Transverse colon (tissue), 4 donors: ENCODE measurements around the gene ROBO1. TPM values are rescaled to one million over a fixed set of nuclear protein-coding genes. Genes with fewer than 3 reads are reported as not detected.

ENCODE experiments used
- DNase-seq: peaks from one replicate; pipeline ENCODE4 v3.0.0-alpha.2; 2019
- H3K27ac ChIP-seq, 4 donors: fragments of 200-600 bp; sonication (generic); 2 replicates each; pipeline ENCODE4 v1.5.1; 2016 to 2018; ENCODE audit warnings: inconsistent platforms in 4 of 4
- H3K27me3 ChIP-seq: fragments of 200-600 bp; sonication (generic); 2 replicates; pipeline ENCODE4 v1.5.1; 2017; ENCODE audit warnings: inconsistent platforms
- H3K36me3 ChIP-seq, 4 donors: fragments of 200-600 bp; sonication (generic); 2 replicates each; pipeline ENCODE4 v1.5.1; 2017 to 2019; ENCODE audit warnings: inconsistent platforms in 4 of 4
- H3K4me1 ChIP-seq, 4 donors: fragments of 200-600 bp; sonication (generic); 2 replicates each; pipeline ENCODE4 v1.5.1; 2017 to 2020; ENCODE audit warnings: inconsistent platforms in 4 of 4
- H3K4me3 ChIP-seq, 4 donors: fragments of 200-600 bp; sonication (generic); 1 replicate in 1 of 4; 2 replicates in 3 of 4; pipeline versions ENCODE4 v1.5.1 to v1.6.1; 2017 to 2019; ENCODE audit warnings: inconsistent platforms in 4 of 4
- H3K9me3 ChIP-seq, 2 donors: fragments of 200-600 bp; sonication (generic); 2 replicates each; pipeline ENCODE4 v1.5.1; 2017 to 2019; ENCODE audit warnings: inconsistent platforms in 2 of 2
- EP300 ChIP-seq: sonication (generic); formaldehyde crosslinking; IDR thresholded peaks from one replicate; pipeline ENCODE4 v1.6.1; 2017; ENCODE audit warnings: antibody characterized with exemption, low read depth
- POLR2A ChIP-seq: fragments of 450-650 bp; IDR thresholded peaks from one replicate; pipeline ENCODE4 v1.6.1; 2016; ENCODE audit warnings: antibody characterized with exemption, mild to moderate bottlenecking, moderate library complexity
- POLR2AphosphoS5 ChIP-seq, 3 donors: sonication (generic); formaldehyde crosslinking; IDR thresholded peaks; one replicate each; pipeline ENCODE4 v1.6.1; 2016; ENCODE audit warnings: antibody characterized with exemption in 3 of 3
- WGBS, 2 donors: methylation state at CpG; one replicate each; pipeline ENCODE4 v1.1.5; 2018; ENCODE audit warnings: low coverage in 1 of 2; 5-methylcytosine and 5-hydroxymethylcytosine counted together
- in situ Hi-C, 4 donors: fragments of 200-750 bp; cut with MboI; loops; one replicate each; pipeline versions ENCODE4 v1.15.0 to v1.15.1; 2017; ENCODE audit warnings: low sequenced_read_pairs in 3 of 4, low pct_ligation_motif_present in 1 of 4, low pct_unique_long_range_greater_than_20kb in 1 of 4
- intact Hi-C: fragments of 100-400 bp; cut with DNase I; formaldehyde crosslinking; loops from one replicate; pipeline ENCODE4 v1.15.1; 2023; ENCODE audit warnings: low total_unique reads
- total RNA-seq, 4 donors: library from RNA; depleted of rRNA; stranded (reverse); fragments of >200 nt; gene quantifications; one replicate each; pipeline ENCODE4 v1.1.0, GENCODE V29; 2016
- TF ChIP-seq, protein P1 (sequence below), 5 experiments: fragments of 200-600 bp in 3 of 5; fragments of 450-650 bp in 2 of 5; sonication (generic) in 3 of 5; IDR thresholded peaks; 1 replicate in 2 of 5; 2 replicates in 3 of 5; pipeline ENCODE4 v1.5.1; 2016 to 2017; ENCODE audit warnings: antibody characterized with exemption in 5 of 5, inconsistent platforms in 3 of 5, mild to moderate bottlenecking in 2 of 5, moderate library complexity in 1 of 5

The ROBO1 gene
- total RNA-seq, 4 donors from 2014 or later, result 7.6 to 68.7 (median 9.1) TPM

DNA sequence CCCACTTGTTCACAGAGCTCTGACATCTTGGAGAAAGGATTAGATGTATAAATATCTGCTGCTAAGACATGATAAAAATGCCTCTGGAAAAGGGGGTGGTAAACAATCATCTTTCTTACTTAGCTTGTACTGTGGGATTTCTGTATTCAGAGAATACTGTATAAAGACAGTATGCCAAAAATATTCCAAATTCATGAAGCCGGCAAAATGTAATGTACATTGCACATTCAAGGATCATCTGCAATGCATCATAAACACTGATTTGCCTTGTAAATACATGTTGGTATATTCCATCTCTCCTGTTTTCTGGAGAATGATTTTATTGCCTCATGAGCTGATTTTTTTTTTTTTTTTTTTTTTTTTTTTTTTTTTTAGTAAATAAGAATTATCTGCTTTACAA is 355.3 kb downstream of the ROBO1 start:
- in situ Hi-C loops, result no loop called here
- H3K4me3 ChIP-seq, result no peak overlapping the region
- WGBS, 2 donors, result 0% methylated on average over 1 of the region's 1 CpG
- no peaks in the 10 kb centered on the region for H3K27me3 ChIP-seq
- TF ChIP-seq POLR2AphosphoS5 (IDR thresholded peaks at IDR 0.05) (no peak), EP300 (no peak), POLR2A (no peak)
- TF ChIP-seq, protein P1, sequence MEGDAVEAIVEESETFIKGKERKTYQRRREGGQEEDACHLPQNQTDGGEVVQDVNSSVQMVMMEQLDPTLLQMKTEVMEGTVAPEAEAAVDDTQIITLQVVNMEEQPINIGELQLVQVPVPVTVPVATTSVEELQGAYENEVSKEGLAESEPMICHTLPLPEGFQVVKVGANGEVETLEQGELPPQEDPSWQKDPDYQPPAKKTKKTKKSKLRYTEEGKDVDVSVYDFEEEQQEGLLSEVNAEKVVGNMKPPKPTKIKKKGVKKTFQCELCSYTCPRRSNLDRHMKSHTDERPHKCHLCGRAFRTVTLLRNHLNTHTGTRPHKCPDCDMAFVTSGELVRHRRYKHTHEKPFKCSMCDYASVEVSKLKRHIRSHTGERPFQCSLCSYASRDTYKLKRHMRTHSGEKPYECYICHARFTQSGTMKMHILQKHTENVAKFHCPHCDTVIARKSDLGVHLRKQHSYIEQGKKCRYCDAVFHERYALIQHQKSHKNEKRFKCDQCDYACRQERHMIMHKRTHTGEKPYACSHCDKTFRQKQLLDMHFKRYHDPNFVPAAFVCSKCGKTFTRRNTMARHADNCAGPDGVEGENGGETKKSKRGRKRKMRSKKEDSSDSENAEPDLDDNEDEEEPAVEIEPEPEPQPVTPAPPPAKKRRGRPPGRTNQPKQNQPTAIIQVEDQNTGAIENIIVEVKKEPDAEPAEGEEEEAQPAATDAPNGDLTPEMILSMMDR (IDR thresholded peaks at IDR 0.05), result no peak
- H3K36me3 ChIP-seq, result no peaks in the 10 kb centered on the region
- intact Hi-C loops, result no loop called here
- no peaks in the 10 kb centered on the region for H3K4me1 ChIP-seq
- no peak for DNase-seq
- H3K27ac ChIP-seq, result no peak overlapping the region
- H3K9me3 ChIP-seq, result no peaks in the 10 kb centered on the region

DNA sequence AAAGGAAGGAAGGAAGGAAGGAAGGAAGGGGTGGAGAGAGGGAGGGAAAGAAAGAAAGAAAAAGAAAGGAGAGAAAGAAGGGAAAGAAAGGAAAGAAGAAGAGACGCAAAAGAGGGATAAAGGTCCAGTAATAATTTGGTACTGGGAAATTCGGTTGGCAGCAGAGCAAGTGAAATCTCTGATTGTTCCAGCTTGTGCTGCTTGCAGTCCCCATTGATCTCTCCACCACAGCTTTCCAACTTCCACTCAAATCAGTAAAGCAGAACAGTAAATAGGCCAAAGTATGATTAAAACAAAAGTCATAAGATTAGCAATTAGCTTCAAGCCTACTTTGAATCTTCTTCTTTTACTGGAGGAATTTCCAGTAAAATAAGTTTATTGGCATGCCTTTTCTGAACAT is 357.2 kb downstream of the ROBO1 start:
- intact Hi-C loops (no loop called here), in situ Hi-C loops (no loop called here)
- DNase-seq, result no peak
- Histone ChIP-seq H3K9me3 (no peaks in the 10 kb centered on the region), H3K27ac (no peak overlapping the region), H3K4me3 (no peak overlapping the region), H3K4me1 (no peaks in the 10 kb centered on the region), H3K36me3 (no peaks in the 10 kb centered on the region), H3K27me3 (no peaks in the 10 kb centered on the region)
- TF ChIP-seq EP300 (no peak), POLR2AphosphoS5 (IDR thresholded peaks at IDR 0.05) (no peak), POLR2A (no peak)
- TF ChIP-seq, protein P1 (IDR thresholded peaks at IDR 0.05), result no peak
- 60 to 66% methylated on average over 1 to 2 of the region's 2 CpGs for WGBS, 2 donors

DNA sequence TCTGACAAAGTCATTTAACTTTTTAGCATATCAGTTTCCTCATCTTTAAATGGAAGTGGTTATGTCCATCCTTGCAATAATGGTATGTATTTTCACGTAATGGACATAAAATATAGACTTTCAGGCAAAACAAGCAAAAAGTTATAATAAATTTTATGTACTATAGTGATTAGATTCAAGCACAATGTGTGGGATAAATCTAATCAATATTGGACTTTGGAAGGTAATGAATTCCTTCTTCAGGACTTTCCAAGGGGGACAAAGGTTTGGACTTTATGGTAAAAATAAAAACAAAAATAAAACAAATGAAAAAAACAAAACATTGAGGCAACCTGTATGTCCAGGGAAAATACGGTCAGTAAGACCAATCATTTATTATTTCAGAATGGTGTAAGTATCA is 357.7 kb downstream of the ROBO1 start:
- Histone ChIP-seq H3K27ac (no peak overlapping the region), H3K27me3 (no peaks in the 10 kb centered on the region), H3K4me1 (no peaks in the 10 kb centered on the region), H3K4me3 (no peak overlapping the region), H3K36me3 (no peaks in the 10 kb centered on the region), H3K9me3 (no peaks in the 10 kb centered on the region)
- 63 to 80% methylated on average over 2 of the region's 2 CpGs for WGBS, 2 donors
- TF ChIP-seq EP300, result no peak
- TF ChIP-seq POLR2A, result no peak
- TF ChIP-seq, protein P1 (IDR thresholded peaks at IDR 0.05), result no peak
- TF ChIP-seq POLR2AphosphoS5 (IDR thresholded peaks at IDR 0.05), result no peak
- in situ Hi-C loops, result no loop called here
- DNase-seq, result no peak
- intact Hi-C loops, result no loop called here

DNA sequence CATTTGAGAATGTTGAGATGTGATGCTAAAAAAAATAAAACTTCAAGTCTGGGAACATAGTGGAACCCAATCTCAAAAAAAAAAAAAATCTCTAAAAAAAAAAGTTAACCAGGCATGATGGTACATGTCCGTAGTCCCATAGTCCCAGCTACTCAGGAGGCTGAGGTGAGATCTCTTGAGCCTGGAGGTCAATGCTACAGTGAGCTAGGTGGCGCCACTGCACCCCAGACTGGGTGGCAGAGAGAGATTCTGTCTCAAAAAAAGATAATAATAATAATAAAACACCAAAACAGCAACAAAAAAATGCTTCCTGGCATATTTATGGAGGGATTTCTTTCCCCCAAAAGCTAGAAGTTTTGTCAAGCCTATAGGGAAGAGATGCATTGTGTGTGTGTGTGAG is 361.6 kb downstream of the ROBO1 start:
- H3K36me3 ChIP-seq, result no peaks in the 10 kb centered on the region
- in situ Hi-C loops, result no loop called here
- H3K4me3 ChIP-seq, result no peak overlapping the region
- 69% methylated on average over 2 of the region's 2 CpGs; no CpG with 5 or more reads in 1 of the 2 donors for WGBS, 2 donors
- H3K9me3 ChIP-seq, result no peaks in the 10 kb centered on the region
- DNase-seq, result no peak
- H3K27ac ChIP-seq, result no peak overlapping the region
- H3K4me1 ChIP-seq, result no peaks in the 10 kb centered on the region
- no peaks in the 10 kb centered on the region for H3K27me3 ChIP-seq
- intact Hi-C loops, result no loop called here
- TF ChIP-seq, protein P1 (IDR thresholded peaks at IDR 0.05), result no peak
- no peak for TF ChIP-seq POLR2AphosphoS5 (IDR thresholded peaks at IDR 0.05)
- no peak for TF ChIP-seq EP300
- TF ChIP-seq POLR2A, result no peak
